PC-9 (cell line): ENCODE data around the gene HMG20A. TPM values are rescaled to one million over a fixed set of nuclear protein-coding genes. Genes with fewer than 3 reads are reported as not detected.

Experiments used
- BruUV-seq: library from RNA; stranded (reverse); fragments of 400-500 nt; replicated peaks from 2 replicates; lab custom pipeline; 2021; lab: Mats Ljungman, UMichigan
- CTCF ChIA-PET: fragments of 300-600 bp; sonication (Branson Sonifier 250); formaldehyde crosslinking; loops from one replicate; lab custom pipeline; 2022; ENCODE audit warnings: antibody characterized with exemption; lab: Charles Lee
- POLR2A ChIA-PET: fragments of 300-600 bp; sonication (Branson Sonifier 250); formaldehyde crosslinking; loops from one replicate; lab custom pipeline; 2022; ENCODE audit warnings: antibody characterized with exemption; ENCODE audit not compliant: unreplicated experiment; lab: Charles Lee
- DNase-seq, 2 experiments: peaks; one replicate each; pipeline versions ENCODE4 v3.0.0 to v3.0.0-alpha.2; 2015 to 2022; ENCODE audit warnings: mixed read lengths in 1 of 2
- H2AFZ ChIP-seq: fragments of 200-600 bp; sonication (generic); 2 replicates; pipeline ENCODE4 v1.8.1; 2017; ENCODE audit warnings: antibody characterized with exemption
- H3F3A ChIP-seq: fragments of 200-600 bp; sonication (generic); 2 replicates; pipeline ENCODE4 v1.8.1; 2017; ENCODE audit warnings: antibody characterized with exemption, mild to moderate bottlenecking, low read depth; ENCODE audit not compliant: insufficient read depth
- H3K27ac ChIP-seq: fragments of 200-600 bp; sonication (generic); 2 replicates; pipeline ENCODE4 v1.6.1; 2016; ENCODE audit warnings: mixed run types
- H3K27me3 ChIP-seq: fragments of 200-600 bp; sonication (generic); 2 replicates; pipeline ENCODE4 v1.6.1; 2016; ENCODE audit warnings: low read depth, mixed run types; ENCODE audit not compliant: insufficient read depth
- H3K36me3 ChIP-seq: fragments of 200-600 bp; sonication (generic); 2 replicates; pipeline ENCODE4 v1.6.1; 2016; ENCODE audit warnings: low read depth, mixed run types
- H3K4me1 ChIP-seq: fragments of 200-600 bp; sonication (generic); replicated peaks from 2 replicates; pipeline ENCODE4 v1.6.1; 2016; ENCODE audit warnings: mixed run types; ENCODE audit not compliant: insufficient read depth
- H3K4me2 ChIP-seq: fragments of 200-600 bp; sonication (generic); 2 replicates; pipeline ENCODE4 v1.6.1; 2017; ENCODE audit warnings: mixed run types
- H3K4me3 ChIP-seq: fragments of 200-600 bp; sonication (generic); 2 replicates; pipeline ENCODE4 v1.6.1; 2016; ENCODE audit warnings: mixed run types
- H3K79me2 ChIP-seq: fragments of 200-600 bp; sonication (generic); 2 replicates; pipeline ENCODE4 v1.6.1; 2017; ENCODE audit warnings: low read depth, mixed run types
- H3K9me2 ChIP-seq: fragments of 200-600 bp; sonication (generic); 2 replicates; pipeline ENCODE4 v1.8.1; 2017; ENCODE audit warnings: mild to moderate bottlenecking; ENCODE audit not compliant: insufficient read depth
- H3K9me3 ChIP-seq: fragments of 200-600 bp; sonication (generic); 2 replicates; pipeline ENCODE4 v1.8.1; 2016; ENCODE audit warnings: low read depth; ENCODE audit not compliant: insufficient read depth
- H4K20me1 ChIP-seq: fragments of 200-600 bp; sonication (generic); 2 replicates; pipeline ENCODE4 v1.8.1; 2017; ENCODE audit not compliant: insufficient read depth
- CTCF ChIP-seq: fragments of 200-600 bp; sonication (generic); conservative IDR thresholded peaks from 2 replicates; pipeline ENCODE4 v1.6.1; 2017; ENCODE audit warnings: mixed run types, antibody characterized with exemption, mild to moderate bottlenecking, moderate library complexity
- EZH2 ChIP-seq: fragments of 200-600 bp; sonication (generic); IDR thresholded peaks from 2 replicates; pipeline ENCODE4 v1.8.0; 2017; ENCODE audit warnings: antibody characterized with exemption, low read depth
- intact Hi-C: fragments of 100-400 bp; cut with micrococcal nuclease; formaldehyde crosslinking; loops from one replicate; pipeline ENCODE4 v1.10.0; 2022; ENCODE audit not compliant: unreplicated experiment
- total RNA-seq: library from RNA; stranded (reverse); gene quantifications from 2 replicates; pipeline ENCODE4 v1.2.3, GENCODE V29; 2021

Gene HMG20A
- total RNA-seq, 1 experiment from 2014 or later = 33.4 TPM

GRCh38 chr15:77387365-77388105 lies 33.2 kb upstream of the HMG20A start:
- Histone ChIP-seq H3K9me2 (no peaks in the 10 kb centered on the region), H3K4me3 (no peak overlapping the region), H3K27me3 (no peaks in the 10 kb centered on the region), H3F3A (no peaks in the 10 kb centered on the region), H4K20me1 (no peaks in the 10 kb centered on the region; the same call in 1 of the 2 replicates), H3K4me1 (no peaks in the 10 kb centered on the region), H3K79me2 (peaks cover 5% of the 10 kb centered on the region; the same call in 1 of the 2 replicates), H3K36me3 (no peaks in the 10 kb centered on the region), H3K27ac (no peak overlapping the region), H3K9me3 (no peaks in the 10 kb centered on the region), H2AFZ (no peak overlapping the region), H3K4me2 (no peak overlapping the region)
- DNase-seq = no peak
- ChIA-PET POLR2A (no interaction called here), CTCF (no interaction called here)
- intact Hi-C loops = no loop called here
- no peak for TF ChIP-seq CTCF
- no peak for TF ChIP-seq EZH2
- no TSS peak for BruUV-seq

- ChIA-PET CTCF (no interaction called here), POLR2A (no interaction called here)
- H3K79me2 ChIP-seq = no peaks in the 10 kb centered on the region
- H3K36me3 ChIP-seq = no peaks in the 10 kb centered on the region
- H3K9me2 ChIP-seq = no peaks in the 10 kb centered on the region
- H4K20me1 ChIP-seq = no peaks in the 10 kb centered on the region; the same call in 1 of the 2 replicates
- no peaks in the 10 kb centered on the region for H3K9me3 ChIP-seq
- no peaks in the 10 kb centered on the region for H3K4me1 ChIP-seq
- no peak for DNase-seq
- H3K27ac ChIP-seq = no peak overlapping the region
- H3K4me2 ChIP-seq = no peak overlapping the region
- BruUV-seq = no TSS peak
- intact Hi-C loops = no loop called here
- no peaks in the 10 kb centered on the region for H3F3A ChIP-seq
- TF ChIP-seq CTCF (no peak), EZH2 (no peak)
- no peak overlapping the region for H3K4me3 ChIP-seq
- no peaks in the 10 kb centered on the region for H3K27me3 ChIP-seq
- no peak overlapping the region for H2AFZ ChIP-seq
Observed at GRCh38 chr15:77391372-77391951, 29.2 kb upstream of the HMG20A start.

- no peak for TF ChIP-seq EZH2
- no peak for TF ChIP-seq CTCF
- Histone ChIP-seq H3K4me2 (no peak overlapping the region), H3K36me3 (no peaks in the 10 kb centered on the region), H3K4me1 (no peaks in the 10 kb centered on the region), H3K9me2 (no peaks in the 10 kb centered on the region), H3K4me3 (no peak overlapping the region), H3K27ac (no peak overlapping the region), H3K79me2 (no peaks in the 10 kb centered on the region), H3K27me3 (no peaks in the 10 kb centered on the region), H4K20me1 (no peaks in the 10 kb centered on the region; the same call in 1 of the 2 replicates), H3F3A (no peaks in the 10 kb centered on the region), H2AFZ (no peak overlapping the region), H3K9me3 (no peaks in the 10 kb centered on the region)
- POLR2A ChIA-PET = no interaction called here
- CTCF ChIA-PET = no interaction called here
- no peak for DNase-seq
- no TSS peak for BruUV-seq
- intact Hi-C loops = no loop called here
Observed at GRCh38 chr15:77392762-77393470, 27.8 kb upstream of the HMG20A start.
